PC-9 (cell line): ENCODE measurements around the gene RFFL. TPM values are rescaled to one million over a fixed set of nuclear protein-coding genes. Genes with fewer than 3 reads are reported as not detected.

Experiments used
- BruUV-seq: library from RNA; stranded (reverse); fragments of 400-500 nt; replicated peaks from 2 replicates; lab custom pipeline; 2021; lab: Mats Ljungman, UMichigan
- CTCF ChIA-PET: fragments of 300-600 bp; sonication (Branson Sonifier 250); formaldehyde crosslinking; loops from one replicate; lab custom pipeline; 2022; ENCODE audit warnings: antibody characterized with exemption; lab: Charles Lee
- POLR2A ChIA-PET: fragments of 300-600 bp; sonication (Branson Sonifier 250); formaldehyde crosslinking; loops from one replicate; lab custom pipeline; 2022; ENCODE audit warnings: antibody characterized with exemption; ENCODE audit not compliant: unreplicated experiment; lab: Charles Lee
- DNase-seq, 2 experiments: peaks; one replicate each; pipeline versions ENCODE4 v3.0.0 to v3.0.0-alpha.2; 2015 to 2022; ENCODE audit warnings: mixed read lengths in 1 of 2
- H2AFZ ChIP-seq: fragments of 200-600 bp; sonication (generic); 2 replicates; pipeline ENCODE4 v1.8.1; 2017; ENCODE audit warnings: antibody characterized with exemption
- H3F3A ChIP-seq: fragments of 200-600 bp; sonication (generic); 2 replicates; pipeline ENCODE4 v1.8.1; 2017; ENCODE audit warnings: antibody characterized with exemption, mild to moderate bottlenecking, low read depth; ENCODE audit not compliant: insufficient read depth
- H3K27ac ChIP-seq: fragments of 200-600 bp; sonication (generic); 2 replicates; pipeline ENCODE4 v1.6.1; 2016; ENCODE audit warnings: mixed run types
- H3K27me3 ChIP-seq: fragments of 200-600 bp; sonication (generic); 2 replicates; pipeline ENCODE4 v1.6.1; 2016; ENCODE audit warnings: low read depth, mixed run types; ENCODE audit not compliant: insufficient read depth
- H3K36me3 ChIP-seq: fragments of 200-600 bp; sonication (generic); 2 replicates; pipeline ENCODE4 v1.6.1; 2016; ENCODE audit warnings: low read depth, mixed run types
- H3K4me1 ChIP-seq: fragments of 200-600 bp; sonication (generic); replicated peaks from 2 replicates; pipeline ENCODE4 v1.6.1; 2016; ENCODE audit warnings: mixed run types; ENCODE audit not compliant: insufficient read depth
- H3K4me2 ChIP-seq: fragments of 200-600 bp; sonication (generic); 2 replicates; pipeline ENCODE4 v1.6.1; 2017; ENCODE audit warnings: mixed run types
- H3K4me3 ChIP-seq: fragments of 200-600 bp; sonication (generic); 2 replicates; pipeline ENCODE4 v1.6.1; 2016; ENCODE audit warnings: mixed run types
- H3K79me2 ChIP-seq: fragments of 200-600 bp; sonication (generic); 2 replicates; pipeline ENCODE4 v1.6.1; 2017; ENCODE audit warnings: low read depth, mixed run types
- H3K9me2 ChIP-seq: fragments of 200-600 bp; sonication (generic); 2 replicates; pipeline ENCODE4 v1.8.1; 2017; ENCODE audit warnings: mild to moderate bottlenecking; ENCODE audit not compliant: insufficient read depth
- H3K9me3 ChIP-seq: fragments of 200-600 bp; sonication (generic); 2 replicates; pipeline ENCODE4 v1.8.1; 2016; ENCODE audit warnings: low read depth; ENCODE audit not compliant: insufficient read depth
- H4K20me1 ChIP-seq: fragments of 200-600 bp; sonication (generic); 2 replicates; pipeline ENCODE4 v1.8.1; 2017; ENCODE audit not compliant: insufficient read depth
- CTCF ChIP-seq: fragments of 200-600 bp; sonication (generic); conservative IDR thresholded peaks from 2 replicates; pipeline ENCODE4 v1.6.1; 2017; ENCODE audit warnings: mixed run types, antibody characterized with exemption, mild to moderate bottlenecking, moderate library complexity
- EZH2 ChIP-seq: fragments of 200-600 bp; sonication (generic); IDR thresholded peaks from 2 replicates; pipeline ENCODE4 v1.8.0; 2017; ENCODE audit warnings: antibody characterized with exemption, low read depth
- intact Hi-C: fragments of 100-400 bp; cut with micrococcal nuclease; formaldehyde crosslinking; loops from one replicate; pipeline ENCODE4 v1.10.0; 2022; ENCODE audit not compliant: unreplicated experiment
- total RNA-seq: library from RNA; stranded (reverse); gene quantifications from 2 replicates; pipeline ENCODE4 v1.2.3, GENCODE V29; 2021

RFFL gene
- total RNA-seq, 1 experiment from 2014 or later: 38.1 TPM

GRCh38 chr17:35099908-35100307 is 36.4 kb upstream of the RFFL start:
- CTCF ChIA-PET: no interaction called here

GRCh38 chr17:35097776-35098175 is 34.3 kb upstream of the RFFL start:
- DNase-seq: no peak
- no peak for TF ChIP-seq EZH2
- TF ChIP-seq CTCF: no peak
- H3K27ac ChIP-seq: no peak overlapping the region
- H3K27me3 ChIP-seq: no peaks in the 10 kb centered on the region
- H4K20me1 ChIP-seq: no peaks in the 10 kb centered on the region
- CTCF ChIA-PET: no interaction called here
- H3K79me2 ChIP-seq: no peaks in the 10 kb centered on the region
- H3K36me3 ChIP-seq: no peaks in the 10 kb centered on the region
- no TSS peak for BruUV-seq
- POLR2A ChIA-PET: no interaction called here
- intact Hi-C loops: no loop called here
- H3K4me3 ChIP-seq: no peak overlapping the region
- H2AFZ ChIP-seq: no peak overlapping the region
- H3K9me2 ChIP-seq: no peaks in the 10 kb centered on the region
- no peaks in the 10 kb centered on the region; the same call in 1 of the 2 replicates for H3K4me1 ChIP-seq
- H3F3A ChIP-seq: peaks cover 13% of the 10 kb centered on the region
- no peaks in the 10 kb centered on the region; the same call in 1 of the 2 replicates for H3K9me3 ChIP-seq
- no peak overlapping the region for H3K4me2 ChIP-seq

More at GRCh38 chr17:35099908-35100307, 36.4 kb upstream of the RFFL start:
- Histone ChIP-seq H3K4me1 (peaks cover 7% of the 10 kb centered on the region; the same call in 1 of the 2 replicates), H3K79me2 (no peaks in the 10 kb centered on the region), H3F3A (peaks cover 5% of the 10 kb centered on the region), H4K20me1 (no peaks in the 10 kb centered on the region), H3K4me3 (no peak overlapping the region), H3K27ac (no peak overlapping the region), H3K36me3 (no peaks in the 10 kb centered on the region), H3K9me2 (no peaks in the 10 kb centered on the region), H3K9me3 (no peaks in the 10 kb centered on the region), H3K4me2 (no peak overlapping the region), H2AFZ (no peak overlapping the region), H3K27me3 (no peaks in the 10 kb centered on the region)
- intact Hi-C loops: no loop called here
- no peak for DNase-seq
- no TSS peak for BruUV-seq
- POLR2A ChIA-PET: no interaction called here
- no peak for TF ChIP-seq EZH2
- no peak for TF ChIP-seq CTCF

- H3K9me2 ChIP-seq: no peaks in the 10 kb centered on the region
- DNase-seq: no peak
- no TSS peak for BruUV-seq
- no peaks in the 10 kb centered on the region; the same call in 1 of the 2 replicates for H3K9me3 ChIP-seq
- peaks cover 13% of the 10 kb centered on the region for H3F3A ChIP-seq
- no peaks in the 10 kb centered on the region for H3K27me3 ChIP-seq
- ChIA-PET CTCF (no interaction called here), POLR2A (no interaction called here)
- intact Hi-C loops: no loop called here
- H3K27ac ChIP-seq: no peak overlapping the region
- H3K4me1 ChIP-seq: no peaks in the 10 kb centered on the region; the same call in 1 of the 2 replicates
- H3K79me2 ChIP-seq: no peaks in the 10 kb centered on the region
- H4K20me1 ChIP-seq: no peaks in the 10 kb centered on the region
- TF ChIP-seq CTCF (no peak), EZH2 (no peak)
- no peaks in the 10 kb centered on the region for H3K36me3 ChIP-seq
- H3K4me2 ChIP-seq: no peak overlapping the region
- no peak overlapping the region for H2AFZ ChIP-seq
- no peak overlapping the region for H3K4me3 ChIP-seq
Observed at GRCh38 chr17:35095741-35096140, 32.2 kb upstream of the RFFL start.
